DLD1 (cell line): ENCODE data around the gene MUCL3.
"Not testable (repeated sequence)": the region's sequence is repeated elsewhere in the genome, so short reads cannot be mapped to it uniquely, and the experiment has no call there.

Source experiments
- in situ Hi-C: cut with HindIII; loops from 2 replicates; pipeline ENCODE4 v1.10.0; 2017; ENCODE audit warnings: low sequenced_read_pairs

MUCL3 gene

GRCh38 chr6:30969171-30969570 is 28.4 kb downstream of the MUCL3 start:
- in situ Hi-C loops, result not testable (repeated sequence)

GRCh38 chr6:30970946-30971345 is 30.2 kb downstream of the MUCL3 start:
- in situ Hi-C loops, result no loop called here

- in situ Hi-C loops, result no loop called here
These were observed 32.0 kb downstream of the MUCL3 start for GRCh38 chr6:30972816-30973215.

- in situ Hi-C loops, result no loop called here
These were observed 33.9 kb downstream of the MUCL3 start for GRCh38 chr6:30974490-30975252.

- in situ Hi-C loops, result no loop called here
These were observed 38.4 kb downstream of the MUCL3 start for GRCh38 chr6:30979141-30979540.

GRCh38 chr6:30979690-30980089 is 38.9 kb downstream of the MUCL3 start:
- in situ Hi-C loops, result no loop called here

- in situ Hi-C loops, result no loop called here
These were observed 41.4 kb downstream of the MUCL3 start for GRCh38 chr6:30981942-30982772.

GRCh38 chr6:30983439-30983838 is 42.7 kb downstream of the MUCL3 start, which contains the start of gene MUC21:
Gene MUC21, plus strand, starts transcription at chr6:30983718. Its CDS starts 241 bp downstream, at chr6:30983959.
- in situ Hi-C loops, result no loop called here

- in situ Hi-C loops, result no loop called here
These were observed 44.7 kb downstream of the MUCL3 start for GRCh38 chr6:30985490-30985889.

- in situ Hi-C loops, result no loop called here
These were observed 46.5 kb downstream of the MUCL3 start for GRCh38 chr6:30987304-30987703.

- in situ Hi-C loops, result no loop called here
These were observed 47.5 kb downstream of the MUCL3 start for GRCh38 chr6:30988209-30988825.

GRCh38 chr6:30990422-30991086 is 49.8 kb downstream of the MUCL3 start:
- in situ Hi-C loops, result no loop called here

GRCh38 chr6:30991891-30992290 is 51.1 kb downstream of the MUCL3 start:
- in situ Hi-C loops, result no loop called here

- in situ Hi-C loops, result no loop called here
These were observed 56.5 kb downstream of the MUCL3 start for GRCh38 chr6:30997301-30997700.

- in situ Hi-C loops, result no loop called here
These were observed 58.0 kb downstream of the MUCL3 start for GRCh38 chr6:30998785-30999184.

- in situ Hi-C loops, result not testable (repeated sequence)
These were observed 59.5 kb downstream of the MUCL3 start for GRCh38 chr6:31000067-31000860.

GRCh38 chr6:31001281-31001888 is 60.6 kb downstream of the MUCL3 start:
- in situ Hi-C loops, result no loop called here

- in situ Hi-C loops, result no loop called here
These were observed 61.7 kb downstream of the MUCL3 start for GRCh38 chr6:31002471-31002870.
